Measurements from ENCODE around the gene PPHLN1. TPM values are rescaled to one million over a fixed set of nuclear protein-coding genes. Genes with fewer than 3 reads are reported as not detected.

PPHLN1 gene
- total RNA-seq, 1 donor from 2014 or later: 74.9 TPM

DNA sequence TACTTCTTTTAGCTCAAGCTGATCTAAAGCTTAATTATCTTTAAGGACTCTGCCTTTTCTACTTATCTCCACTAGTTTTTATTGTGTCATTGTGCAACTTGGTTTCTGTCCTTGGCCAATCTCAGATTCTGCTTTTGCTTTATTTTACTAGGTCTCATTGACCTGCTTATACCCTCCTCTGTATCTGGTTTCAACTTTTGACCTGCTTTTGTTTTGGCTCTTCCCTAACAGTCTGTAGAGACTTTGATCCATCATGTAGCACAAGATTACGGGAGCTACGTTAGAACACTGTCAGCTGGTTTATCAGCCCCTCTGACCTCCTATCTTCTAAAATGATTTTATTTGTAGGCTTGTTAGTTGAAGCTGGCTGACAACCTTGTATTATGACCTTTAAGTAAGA, 43.7 kb upstream of the PPHLN1 start:
- peaks cover 24% of the 10 kb centered on the region for H3K4me1 Mint-ChIP-seq
- H3K36me3 Mint-ChIP-seq: no peaks in the 10 kb centered on the region
- no peak for DNase-seq (ENCODE audit: low spot score in 2 of 2, unreplicated experiment in 2 of 2)
- H3K27ac Mint-ChIP-seq: peak overlapping the region; percentile 8
- peaks cover 2% of the 10 kb centered on the region for H3K27me3 Mint-ChIP-seq (ENCODE audit: low read depth)
- no peaks in the 10 kb centered on the region for H3K9me3 Mint-ChIP-seq
- TF ChIP-seq, protein P1, sequence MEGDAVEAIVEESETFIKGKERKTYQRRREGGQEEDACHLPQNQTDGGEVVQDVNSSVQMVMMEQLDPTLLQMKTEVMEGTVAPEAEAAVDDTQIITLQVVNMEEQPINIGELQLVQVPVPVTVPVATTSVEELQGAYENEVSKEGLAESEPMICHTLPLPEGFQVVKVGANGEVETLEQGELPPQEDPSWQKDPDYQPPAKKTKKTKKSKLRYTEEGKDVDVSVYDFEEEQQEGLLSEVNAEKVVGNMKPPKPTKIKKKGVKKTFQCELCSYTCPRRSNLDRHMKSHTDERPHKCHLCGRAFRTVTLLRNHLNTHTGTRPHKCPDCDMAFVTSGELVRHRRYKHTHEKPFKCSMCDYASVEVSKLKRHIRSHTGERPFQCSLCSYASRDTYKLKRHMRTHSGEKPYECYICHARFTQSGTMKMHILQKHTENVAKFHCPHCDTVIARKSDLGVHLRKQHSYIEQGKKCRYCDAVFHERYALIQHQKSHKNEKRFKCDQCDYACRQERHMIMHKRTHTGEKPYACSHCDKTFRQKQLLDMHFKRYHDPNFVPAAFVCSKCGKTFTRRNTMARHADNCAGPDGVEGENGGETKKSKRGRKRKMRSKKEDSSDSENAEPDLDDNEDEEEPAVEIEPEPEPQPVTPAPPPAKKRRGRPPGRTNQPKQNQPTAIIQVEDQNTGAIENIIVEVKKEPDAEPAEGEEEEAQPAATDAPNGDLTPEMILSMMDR (IDR thresholded peaks at IDR 0.05; ENCODE audit: unreplicated experiment): no peak
- H3K4me3 Mint-ChIP-seq: no peak overlapping the region

DNA sequence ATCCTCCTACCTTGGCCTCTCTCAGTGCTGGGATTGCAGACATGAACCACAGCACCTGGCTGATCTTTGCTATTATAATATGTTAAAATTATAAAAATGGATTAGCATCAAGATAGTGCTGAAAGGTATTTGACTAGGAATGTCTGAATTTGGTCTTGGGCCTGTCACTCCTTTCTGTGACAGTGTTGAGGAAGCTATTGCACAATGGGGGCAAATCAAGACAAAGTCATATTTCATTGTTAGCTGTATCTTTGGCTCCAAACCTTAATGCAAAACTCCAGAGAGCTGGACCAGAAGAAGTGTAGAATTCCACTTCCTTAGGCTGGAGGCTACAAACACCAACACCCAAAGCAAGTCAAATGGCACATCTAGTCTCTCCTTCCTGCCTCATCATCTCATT, 42.2 kb upstream of the PPHLN1 start:
- DNase-seq (ENCODE audit: low spot score in 2 of 2, unreplicated experiment in 2 of 2): no peak
- Mint-ChIP-seq H3K36me3 (no peaks in the 10 kb centered on the region), H3K27me3 (ENCODE audit: low read depth) (no peaks in the 10 kb centered on the region), H3K4me3 (no peak overlapping the region), H3K9me3 (no peaks in the 10 kb centered on the region), H3K27ac (peak overlapping the region; percentile 8), H3K4me1 (peaks cover 21% of the 10 kb centered on the region)
- TF ChIP-seq, protein P1 (IDR thresholded peaks at IDR 0.05; ENCODE audit: unreplicated experiment): no peak

DNA sequence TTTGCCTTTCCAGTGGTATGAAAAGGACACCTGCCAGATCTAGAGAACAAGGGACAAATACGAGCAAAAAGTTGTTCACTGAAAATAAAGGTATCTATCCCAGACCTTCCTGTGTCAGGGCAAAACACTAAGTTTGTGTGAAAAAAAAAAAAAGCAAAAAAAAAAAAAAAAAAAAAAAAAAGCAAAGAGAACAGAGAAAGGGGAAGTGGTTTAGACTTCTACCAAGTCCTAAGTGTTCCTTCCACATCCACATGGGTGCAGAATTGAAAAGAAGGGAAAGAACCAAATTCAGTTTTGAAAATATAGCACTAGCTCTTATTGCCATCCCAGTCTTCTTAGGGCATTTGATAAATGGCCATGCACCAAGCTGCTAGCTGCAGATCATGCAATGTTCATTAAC, 41.8 kb upstream of the PPHLN1 start:
- H3K4me3 Mint-ChIP-seq: no peak overlapping the region
- H3K36me3 Mint-ChIP-seq: no peaks in the 10 kb centered on the region
- H3K9me3 Mint-ChIP-seq: no peaks in the 10 kb centered on the region
- peak overlapping the region; percentile 43 for H3K27ac Mint-ChIP-seq
- H3K27me3 Mint-ChIP-seq (ENCODE audit: low read depth): no peaks in the 10 kb centered on the region
- DNase-seq (ENCODE audit: low spot score in 2 of 2, unreplicated experiment in 2 of 2): no peak
- peaks cover 21% of the 10 kb centered on the region for H3K4me1 Mint-ChIP-seq
- TF ChIP-seq, protein P1 (IDR thresholded peaks at IDR 0.05; ENCODE audit: unreplicated experiment): no peak

DNA sequence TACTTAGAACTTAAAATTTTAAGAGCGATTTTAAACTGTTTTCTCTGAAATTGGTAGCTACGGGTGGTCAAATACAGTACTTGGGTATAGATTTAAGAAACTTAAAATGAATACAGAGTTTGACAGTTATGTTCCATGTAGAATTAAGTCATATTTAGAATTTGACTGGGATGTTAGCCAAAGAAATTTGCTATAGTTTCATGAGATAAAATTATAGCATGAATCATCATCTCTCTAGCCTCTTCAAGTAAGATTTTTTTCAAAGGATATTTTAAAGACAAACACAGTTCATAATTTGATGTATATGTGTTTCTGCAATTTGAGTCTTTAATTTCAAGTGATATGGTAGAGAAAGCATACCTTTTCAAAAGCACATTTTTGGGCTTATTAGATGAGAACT, 41.1 kb upstream of the PPHLN1 start:
- H3K4me1 Mint-ChIP-seq: peaks cover 21% of the 10 kb centered on the region
- no peak overlapping the region for H3K4me3 Mint-ChIP-seq
- TF ChIP-seq, protein P1 (IDR thresholded peaks at IDR 0.05; ENCODE audit: unreplicated experiment): no peak

DNA sequence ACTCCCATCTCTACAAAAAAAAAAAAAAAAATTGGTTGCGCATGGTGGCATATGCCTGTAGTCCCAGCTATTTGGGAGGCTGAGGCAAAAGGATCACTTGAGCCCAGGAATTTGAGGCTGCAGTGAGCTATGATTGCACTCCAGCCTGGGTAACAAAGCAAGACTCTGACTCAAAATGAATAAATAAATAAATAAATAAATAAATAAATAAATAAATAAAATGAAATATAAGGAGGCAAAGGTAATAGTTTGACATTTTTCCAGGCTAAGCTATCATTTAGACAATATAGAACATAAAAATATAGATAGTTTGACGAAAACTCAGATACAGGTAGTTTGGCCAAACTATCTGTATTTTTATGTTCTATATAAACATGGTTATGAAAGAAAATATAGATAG, 40.5 kb upstream of the PPHLN1 start:
- no peak overlapping the region for H3K4me3 Mint-ChIP-seq
- no peaks in the 10 kb centered on the region for H3K36me3 Mint-ChIP-seq
- no peaks in the 10 kb centered on the region for H3K27me3 Mint-ChIP-seq (ENCODE audit: low read depth)
- H3K27ac Mint-ChIP-seq: no peak overlapping the region
- TF ChIP-seq, protein P1 (IDR thresholded peaks at IDR 0.05; ENCODE audit: unreplicated experiment): no peak
- DNase-seq (ENCODE audit: low spot score in 2 of 2, unreplicated experiment in 2 of 2): no peak
- no peaks in the 10 kb centered on the region for H3K9me3 Mint-ChIP-seq
- peaks cover 21% of the 10 kb centered on the region for H3K4me1 Mint-ChIP-seq

More for the DNA sequence above, 41.1 kb upstream of the PPHLN1 start:
- Mint-ChIP-seq H3K27me3 (ENCODE audit: low read depth) (no peaks in the 10 kb centered on the region), H3K27ac (no peak overlapping the region), H3K9me3 (no peaks in the 10 kb centered on the region), H3K36me3 (no peaks in the 10 kb centered on the region)
- no peak for DNase-seq (ENCODE audit: low spot score in 2 of 2, unreplicated experiment in 2 of 2)

DNA sequence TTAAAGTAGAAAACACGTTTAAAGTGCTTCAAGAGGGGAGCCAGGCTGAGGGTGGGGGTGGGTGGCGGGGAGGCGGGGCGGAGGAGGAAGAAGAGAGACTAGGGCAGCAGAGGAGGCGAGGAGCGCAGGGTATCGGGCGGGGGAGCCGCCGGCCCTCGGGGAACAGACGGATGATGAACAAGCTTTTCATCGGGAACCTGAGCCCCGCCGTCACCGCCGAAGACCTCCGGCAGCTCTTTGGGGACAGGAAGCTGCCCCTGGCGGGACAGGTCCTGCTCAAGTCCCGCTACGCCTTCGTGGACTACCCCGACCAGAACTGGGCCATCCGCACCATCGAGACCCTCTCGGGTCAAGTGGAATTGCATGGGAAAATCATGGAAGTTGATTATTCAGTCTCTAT, 39.2 kb upstream of the PPHLN1 start:
- H3K27me3 Mint-ChIP-seq (ENCODE audit: low read depth): no peaks in the 10 kb centered on the region
- no peak for DNase-seq (ENCODE audit: low spot score in 2 of 2, unreplicated experiment in 2 of 2)
- no peaks in the 10 kb centered on the region for H3K9me3 Mint-ChIP-seq
- H3K36me3 Mint-ChIP-seq: no peaks in the 10 kb centered on the region
- TF ChIP-seq, protein P1 (IDR thresholded peaks at IDR 0.05; ENCODE audit: unreplicated experiment): no peak
- no peak overlapping the region for H3K27ac Mint-ChIP-seq
- H3K4me3 Mint-ChIP-seq: no peak overlapping the region
- H3K4me1 Mint-ChIP-seq: peaks cover 24% of the 10 kb centered on the region
